GM12874 (cell line): ENCODE results near the gene SAT1.
A peak's percentile ranks its signal among the peaks of the same experiment; 100 is the strongest.

Source experiments
- CTCF ChIP-seq: IDR thresholded peaks from 2 replicates; pipeline ENCODE4 v1.5.1; 2011; ENCODE audit warnings: low read depth, mild to moderate bottlenecking, control low read depth, low read length, moderate library complexity; ENCODE audit not compliant: insufficient read depth

SAT1 gene

GRCh38 chrX:23782863-23783588 is at the start of gene SAT1:
SAT1 (plus strand) TSS chrX:23783173; CDS start chrX:23783352, 179 bp downstream.
- TF ChIP-seq CTCF: peak; percentile 63

GRCh38 chrX:23736030-23736429 is 46.9 kb upstream of the SAT1 start:
- no peak for TF ChIP-seq CTCF

GRCh38 chrX:23737413-23737812 is 45.6 kb upstream of the SAT1 start:
- no peak for TF ChIP-seq CTCF

- no peak for TF ChIP-seq CTCF
Measured at GRCh38 chrX:23742174-23742696, 40.7 kb upstream of the SAT1 start.

- TF ChIP-seq CTCF: no peak
Measured at GRCh38 chrX:23742697-23743622, 40.0 kb upstream of the SAT1 start, which contains the start of gene ACOT9. ACOT9 (minus strand) TSS chrX:23743276; CDS start chrX:23743144, 132 bp downstream.

GRCh38 chrX:23745786-23746185 is 37.2 kb upstream of the SAT1 start:
- no peak for TF ChIP-seq CTCF

GRCh38 chrX:23749129-23749528 is 33.8 kb upstream of the SAT1 start:
- TF ChIP-seq CTCF: no peak
